Colonic mucosa (tissue), 4 donors: ENCODE results near the gene EFCAB6. TPM values are rescaled to one million over a fixed set of nuclear protein-coding genes. Genes with fewer than 3 reads are reported as not detected.

Experiments
- DNase-seq: peaks from one replicate; pipeline ENCODE4 v3.0.0-alpha.2; 2020
- H3K27ac ChIP-seq: fragments of 200-600 bp; one replicate; pipeline ENCODE4 v1.8.0; 2021
- H3K27me3 ChIP-seq: fragments of 200-600 bp; one replicate; pipeline ENCODE4 v1.8.0; 2021
- H3K36me3 ChIP-seq: fragments of 200-600 bp; one replicate; pipeline ENCODE4 v1.8.0; 2021
- H3K4me1 ChIP-seq: fragments of 200-600 bp; one replicate; pipeline ENCODE4 v1.8.0; 2021; ENCODE audit warnings: mild to moderate bottlenecking
- H3K4me3 ChIP-seq: fragments of 200-600 bp; one replicate; pipeline ENCODE4 v1.8.0; 2021
- H3K9ac ChIP-seq, 2 donors: one replicate each; pipeline ENCODE4 v1.7.0; 2013; ENCODE audit warnings: control low read depth in 2 of 2, low read depth in 2 of 2, low read length in 2 of 2
- H3K9me3 ChIP-seq: fragments of 200-600 bp; one replicate; pipeline ENCODE4 v1.8.0; 2021
- CTCF ChIP-seq: fragments of 200-600 bp; IDR thresholded peaks from one replicate; pipeline ENCODE4 v1.8.0; 2022; ENCODE audit warnings: antibody characterized with exemption, mild to moderate bottlenecking
- intact Hi-C: fragments of 100-400 bp; cut with DNase I; formaldehyde crosslinking; loops from one replicate; pipeline ENCODE4 v1.14.1; 2022
- total RNA-seq, 2 donors: library from RNA; stranded (reverse); fragmentation: NEBNext Ultra II Directional in 1 of 2; extraction: Animal tissue kit (Norgen Biotek cat#: 25700) in 1 of 2; gene quantifications; one replicate each; pipeline ENCODE4 v1.2.1, GENCODE V29; 2021
- donor health status: healthy.
- donor health status: DM: no; HTN: no; CAD: no.
- donor health status: DM: no; HTN: no; CAD: no.

EFCAB6 gene
- total RNA-seq, 2 donors from 2014 or later: 0.35 to 0.80 TPM

GRCh38 chr22:43847376-43848289, 35.5 kb upstream of the EFCAB6 start:
- TF ChIP-seq CTCF: no peak
- Histone ChIP-seq H3K9me3 (no peaks in the 10 kb centered on the region), H3K9ac (no peak overlapping the region), H3K27ac (no peak overlapping the region), H3K4me1 (no peaks in the 10 kb centered on the region), H3K4me3 (no peak overlapping the region), H3K36me3 (no peaks in the 10 kb centered on the region), H3K27me3 (no peaks in the 10 kb centered on the region)
- intact Hi-C loops: loop anchor here (10.0 kb wide), 1 partner anchor 57 kb away; no protein-coding TSS in a partner anchor
- DNase-seq: no peak

GRCh38 chr22:43846966-43847365, 34.9 kb upstream of the EFCAB6 start:
- no peak overlapping the region for H3K27ac ChIP-seq
- no peak overlapping the region for H3K9ac ChIP-seq
- intact Hi-C loops: loop anchor here (10.0 kb wide), 1 partner anchor 58 kb away; no protein-coding TSS in a partner anchor
- no peaks in the 10 kb centered on the region for H3K27me3 ChIP-seq
- no peak for DNase-seq
- no peaks in the 10 kb centered on the region for H3K4me1 ChIP-seq
- TF ChIP-seq CTCF: no peak
- H3K36me3 ChIP-seq: no peaks in the 10 kb centered on the region
- H3K4me3 ChIP-seq: no peak overlapping the region
- no peaks in the 10 kb centered on the region for H3K9me3 ChIP-seq

- no peaks in the 10 kb centered on the region for H3K27me3 ChIP-seq
Observed at GRCh38 chr22:43845981-43846380, 33.9 kb upstream of the EFCAB6 start.

GRCh38 chr22:43844560-43845545, 32.7 kb upstream of the EFCAB6 start:
- Histone ChIP-seq H3K4me1 (no peaks in the 10 kb centered on the region), H3K27ac (no peak overlapping the region), H3K4me3 (no peak overlapping the region), H3K9me3 (no peaks in the 10 kb centered on the region), H3K9ac (no peak overlapping the region), H3K27me3 (no peaks in the 10 kb centered on the region), H3K36me3 (no peaks in the 10 kb centered on the region)
- no peak for DNase-seq
- no peak for TF ChIP-seq CTCF
- intact Hi-C loops: loop anchor here (10.0 kb wide), 1 partner anchor 60 kb away; no protein-coding TSS in a partner anchor

More at GRCh38 chr22:43845981-43846380, 33.9 kb upstream of the EFCAB6 start:
- no peaks in the 10 kb centered on the region for H3K36me3 ChIP-seq
- DNase-seq: no peak
- H3K27ac ChIP-seq: no peak overlapping the region
- H3K9ac ChIP-seq: no peak overlapping the region
- no peak for TF ChIP-seq CTCF
- no peaks in the 10 kb centered on the region for H3K9me3 ChIP-seq
- no peak overlapping the region for H3K4me3 ChIP-seq
- intact Hi-C loops: loop anchor here (10.0 kb wide), 1 partner anchor 59 kb away; no protein-coding TSS in a partner anchor
- no peaks in the 10 kb centered on the region for H3K4me1 ChIP-seq
